ENCODE results near the gene GID4.

The GID4 gene

DNA sequence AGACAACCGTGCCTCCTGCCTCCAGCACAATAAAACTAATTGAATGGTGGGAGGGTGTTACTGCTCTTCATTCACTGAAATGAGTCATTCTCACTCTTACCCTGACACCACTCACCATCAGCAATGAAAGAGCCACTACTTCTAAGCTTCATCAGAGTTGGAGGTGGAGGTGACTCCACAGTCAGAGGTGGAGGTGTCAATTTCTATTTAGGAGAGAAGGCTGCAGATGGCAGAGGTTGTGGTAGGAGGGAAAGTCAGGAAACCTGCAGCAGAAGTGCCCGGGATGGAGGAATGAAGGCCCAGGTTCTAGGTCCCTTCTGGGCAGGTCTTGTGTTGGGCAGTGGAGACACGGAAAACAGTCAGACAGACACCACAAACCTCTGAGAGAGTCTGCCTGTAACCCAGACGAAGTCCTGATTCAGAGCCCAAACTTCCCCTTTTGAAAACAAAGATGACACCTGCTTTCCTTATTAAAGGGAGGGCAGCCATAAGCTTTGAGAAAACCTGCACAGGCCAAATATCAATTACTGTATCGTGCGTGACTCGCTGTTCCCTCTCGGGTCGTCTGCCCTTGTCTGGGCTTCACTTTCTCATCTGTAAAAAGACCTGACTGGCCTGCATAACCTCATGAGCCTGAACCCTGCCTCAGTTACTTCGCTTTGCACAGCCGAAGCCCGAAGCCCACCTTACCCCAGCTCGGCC lies 908 bp upstream of the GID4 start:
- TF ChIP-seq CTCF (IDR thresholded peaks at IDR 0.05; ENCODE audit: low read depth, low read length) (no peak), MAX (IDR thresholded peaks at IDR 0.05; ENCODE audit: low read depth, low read length) (no peak), MYC (IDR thresholded peaks at IDR 0.05; ENCODE audit: low read depth, low read length) (no peak), POLR2A (IDR thresholded peaks at IDR 0.05; ENCODE audit: extremely low read depth, insufficient read length) (no peak)
- H3K4me3 ChIP-seq (ENCODE audit: low read depth, low read length): peak overlapping the region; percentile 83
- peak; percentile 83 for DNase-seq (ENCODE audit: low read depth)

GRCh38 chr17:18039535-18040260 lies 490 bp downstream of the GID4 start:
- peak overlapping the region; percentile 83 for H3K4me3 ChIP-seq (ENCODE audit: low read depth, low read length)
- peak; percentile 45 for DNase-seq (ENCODE audit: low read depth)
- no peak for TF ChIP-seq MAX (IDR thresholded peaks at IDR 0.05; ENCODE audit: low read depth, low read length)

GRCh38 chr17:18040261-18040858 lies 1.2 kb downstream of the GID4 start:
- TF ChIP-seq CTCF (IDR thresholded peaks at IDR 0.05; ENCODE audit: low read depth, low read length) (no peak), MAX (IDR thresholded peaks at IDR 0.05; ENCODE audit: low read depth, low read length) (no peak), MYC (IDR thresholded peaks at IDR 0.05; ENCODE audit: low read depth, low read length) (no peak), POLR2A (IDR thresholded peaks at IDR 0.05; ENCODE audit: extremely low read depth, insufficient read length) (no peak)
- peak overlapping the region; percentile 83 for H3K4me3 ChIP-seq (ENCODE audit: low read depth, low read length)
- DNase-seq (ENCODE audit: low read depth): peak; percentile 24

- no peak overlapping the region for H3K4me3 ChIP-seq (ENCODE audit: low read depth, low read length)
- TF ChIP-seq MAX (IDR thresholded peaks at IDR 0.05; ENCODE audit: low read depth, low read length) (no peak), POLR2A (IDR thresholded peaks at IDR 0.05; ENCODE audit: extremely low read depth, insufficient read length) (no peak), CTCF (IDR thresholded peaks at IDR 0.05; ENCODE audit: low read depth, low read length) (no peak), MYC (IDR thresholded peaks at IDR 0.05; ENCODE audit: low read depth, low read length) (no peak)
- DNase-seq (ENCODE audit: low read depth): peak; percentile 43
These were observed 2.6 kb downstream of the GID4 start for GRCh38 chr17:18041776-18042175.

- H3K4me3 ChIP-seq (ENCODE audit: low read depth, low read length): no peak overlapping the region
- DNase-seq (ENCODE audit: low read depth): no peak
- TF ChIP-seq MYC (IDR thresholded peaks at IDR 0.05; ENCODE audit: low read depth, low read length) (no peak), MAX (IDR thresholded peaks at IDR 0.05; ENCODE audit: low read depth, low read length) (no peak), POLR2A (IDR thresholded peaks at IDR 0.05; ENCODE audit: extremely low read depth, insufficient read length) (no peak), CTCF (IDR thresholded peaks at IDR 0.05; ENCODE audit: low read depth, low read length) (no peak)
These were observed 3.8 kb downstream of the GID4 start for GRCh38 chr17:18042983-18043382.

DNA sequence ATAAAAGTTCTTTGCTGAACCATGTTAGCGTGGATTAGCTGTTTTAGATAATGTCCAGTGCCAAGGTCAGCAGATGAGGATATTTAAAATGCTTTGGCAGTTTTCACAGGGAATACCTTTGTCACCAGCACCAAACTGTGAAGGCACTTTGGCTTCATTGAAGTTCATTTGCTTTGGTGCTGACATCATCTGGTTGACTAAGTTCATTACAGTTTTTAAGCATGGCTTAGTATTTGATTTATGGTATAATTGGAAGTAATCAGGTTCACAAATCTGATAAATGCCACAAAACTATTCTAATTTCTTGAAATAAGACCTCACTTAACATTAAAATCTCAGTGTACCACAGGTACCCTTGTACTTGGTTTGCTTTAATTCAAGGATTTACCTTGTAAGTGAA lies 4.3 kb downstream of the GID4 start:
- peak; percentile 43 for DNase-seq (ENCODE audit: low read depth)
- TF ChIP-seq MAX (IDR thresholded peaks at IDR 0.05; ENCODE audit: low read depth, low read length) (no peak), CTCF (IDR thresholded peaks at IDR 0.05; ENCODE audit: low read depth, low read length) (peak; percentile 18)
- H3K4me3 ChIP-seq (ENCODE audit: low read depth, low read length): no peak overlapping the region

Measured in NB4 (cell line).